HG03442 (cell line): Measurements from ENCODE around the gene RRAGA.
"Not testable (repeated sequence)": the region's sequence is repeated elsewhere in the genome, so short reads cannot be mapped to it uniquely, and the experiment has no call there.

Experiments used
- ATAC-seq: cut with Tn5 transposase; IDR thresholded peaks from one replicate; pipeline ENCODE4 v1.9.1; 2021; ENCODE audit warnings: mild to moderate bottlenecking, moderate library complexity; ENCODE audit not compliant: unreplicated experiment

RRAGA gene

GRCh38 chr9:19074836-19075235 is 25.6 kb downstream of the RRAGA start:
- ATAC-seq, result no peak

GRCh38 chr9:19085295-19085694 is 36.1 kb downstream of the RRAGA start:
- ATAC-seq, result peak; percentile 42

DNA sequence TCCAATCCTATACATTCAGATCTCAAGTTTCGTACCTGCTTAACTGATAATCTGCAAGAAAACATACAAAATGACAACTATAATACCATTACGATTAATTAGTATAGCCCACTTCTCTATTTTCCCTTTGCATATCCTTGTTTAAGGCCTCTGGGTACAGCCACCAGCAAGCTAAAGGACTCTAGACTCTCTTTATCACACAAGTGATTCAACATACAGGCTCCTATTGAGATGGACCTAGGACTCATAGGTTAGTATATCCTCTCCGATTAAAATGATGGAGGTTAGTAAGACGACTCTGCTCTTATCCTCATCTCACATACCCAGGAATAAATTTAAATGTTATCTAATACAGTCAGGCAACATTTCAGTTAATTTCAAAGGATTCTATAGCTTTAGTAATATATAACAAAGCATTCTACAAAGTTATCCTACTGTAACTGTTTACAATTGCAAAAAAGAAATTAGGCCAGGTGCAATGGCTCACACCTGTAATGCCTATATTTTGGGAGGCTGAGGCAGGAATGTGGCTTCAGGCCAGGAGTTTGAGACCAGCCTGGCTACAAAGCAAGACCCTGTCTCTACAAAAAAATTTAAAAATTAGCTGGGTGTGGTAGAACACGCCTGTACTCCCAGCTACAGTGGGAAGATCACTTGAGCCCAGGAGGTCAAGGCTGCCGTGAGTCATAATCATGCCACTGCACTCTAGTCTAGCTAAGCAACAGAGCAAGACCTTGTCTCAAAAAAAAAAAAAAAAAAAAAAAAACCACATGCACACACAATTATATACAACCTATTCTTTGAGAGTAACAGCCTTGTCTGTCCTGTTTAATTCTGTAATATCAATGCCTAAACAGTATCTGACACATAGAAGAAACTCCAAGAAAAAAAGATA is 38.1 kb downstream of the RRAGA start:
- no peak for ATAC-seq

DNA sequence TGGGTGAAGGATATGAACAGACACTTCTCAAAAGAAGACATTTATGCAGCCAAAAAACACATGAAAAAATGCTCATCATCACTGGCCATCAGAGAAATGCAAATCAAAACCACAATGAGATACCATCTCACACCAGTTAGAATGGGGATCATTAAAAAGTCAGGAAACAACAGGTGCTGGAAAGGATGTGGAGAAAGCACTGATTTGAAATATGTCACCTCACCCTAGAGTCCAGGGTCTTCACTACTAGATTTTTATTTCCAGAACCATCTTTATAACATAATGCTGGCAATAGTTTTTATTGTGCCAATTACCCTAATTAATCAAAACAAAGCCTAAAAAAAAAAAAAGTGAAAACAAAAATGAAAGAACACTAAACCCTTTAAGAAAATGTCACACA is 48.2 kb downstream of the RRAGA start:
- not testable (repeated sequence) for ATAC-seq
